ENCODE measurements around the gene NR1I3.

GRCh38 chr1:161223805-161224694 lies 14.0 kb downstream of the NR1I3 start:
- TF ChIP-seq EZH2phosphoT487 (IDR thresholded peaks at IDR 0.05; ENCODE audit: insufficient read depth, low read depth): no peak
- TF ChIP-seq EZH2 (IDR thresholded peaks at IDR 0.05; ENCODE audit: insufficient read depth, poor library complexity, severe bottlenecking): no peak

Measured in GM23248 (cell line).